ENCODE measurements around the gene HEBP2. TPM values are rescaled to one million over a fixed set of nuclear protein-coding genes. Genes with fewer than 3 reads are reported as not detected.
A peak's percentile ranks its signal among the peaks of the same experiment; 100 is the strongest.

HEBP2 gene
- total and polyA plus RNA-seq, 2 of the 4 experiments (the other 2 are of a cell fraction): 3.9 to 6.1 TPM

GRCh38 chr6:138434925-138435324 is 30.9 kb downstream of the HEBP2 start:
- no TSS peak for BruUV-seq (replicated peaks)
- H3K27ac ChIP-seq (ENCODE audit: insufficient read depth, low read length): no peak overlapping the region

More at GRCh38 chr6:138434925-138435324, 30.9 kb downstream of the HEBP2 start:
- H3K23ac ChIP-seq (ENCODE audit: low read depth, low read length): no peak overlapping the region; the same call in 1 of the 2 replicates
- peaks cover 11% of the 10 kb centered on the region for H3K36me3 ChIP-seq (ENCODE audit: control insufficient read depth, insufficient read depth, low read length)
- no peak overlapping the region for H3K4me3 ChIP-seq (ENCODE audit: insufficient read depth, low read depth, low read length)
- H2BK15ac ChIP-seq (ENCODE audit: low read depth, low read length): no peak overlapping the region
- H3K4ac ChIP-seq (ENCODE audit: low read depth, low read length): no peak overlapping the region
- H3K4me1 ChIP-seq (ENCODE audit: control insufficient read depth, insufficient read depth, low read length): peaks cover 1% of the 10 kb centered on the region; the same call in 1 of the 2 replicates
- H3K4me2 ChIP-seq (ENCODE audit: low read depth, low read length): no peak overlapping the region
- no peaks in the 10 kb centered on the region for H3K9me3 ChIP-seq (ENCODE audit: control insufficient read depth, insufficient read depth, low read length)
- H4K20me1 ChIP-seq (ENCODE audit: insufficient read depth, low read length): no peaks in the 10 kb centered on the region
- no peak overlapping the region for H2AFZ ChIP-seq (replicated peaks; ENCODE audit: low read length, poor library complexity)
- H3K56ac ChIP-seq (ENCODE audit: extremely low read depth, insufficient read depth, low read length): no peak overlapping the region
- no peak overlapping the region for H3K14ac ChIP-seq (replicated peaks; ENCODE audit: low read depth, low read length)
- no peak overlapping the region for H3K9ac ChIP-seq (ENCODE audit: low read depth, low read length)
- in situ Hi-C loops (cut with MboI; ENCODE audit: low sequenced_read_pairs): loop anchor here (5.0 kb wide), 3 partner anchors 77 to 327 kb away; no protein-coding TSS in a partner anchor
- no peak overlapping the region for H2BK5ac ChIP-seq (ENCODE audit: low read depth, low read length, poor library complexity, severe bottlenecking)
- WGBS, 2 experiments (ENCODE audit: extremely low coverage in 2 of 2, insufficient read length in 1 of 2): no CpG with 5 or more reads among the region's 4 CpGs
- no peaks in the 10 kb centered on the region for H3K79me1 ChIP-seq (ENCODE audit: low read depth in 1 of 2, low read length in 2 of 2)
- ChIA-PET POLR2A (ENCODE audit: unreplicated experiment) (no interaction called here), CTCF (interaction anchor here (0.6 kb wide), 1 partner anchor 156 kb away, joined by 3 read pairs; no protein-coding TSS in a partner anchor)
- ATAC-seq (ENCODE audit: low read depth): no peak; the same call in 1 of the 2 replicates
- dilution Hi-C loops (cut with HindIII; ENCODE audit: low sequenced_read_pairs, unreplicated experiment): no loop called here
- H3K18ac ChIP-seq (ENCODE audit: low read depth, low read length): no peak overlapping the region
- no peak overlapping the region for H2BK120ac ChIP-seq (ENCODE audit: low read depth, low read length)
- H4K5ac ChIP-seq (ENCODE audit: low read depth, low read length): no peak overlapping the region
- H2AK9ac ChIP-seq (replicated peaks; ENCODE audit: low read depth, low read length, poor library complexity): no peak overlapping the region
- H2AK5ac ChIP-seq (ENCODE audit: low read depth, low read length): peak overlapping the region; percentile 8; the same call in 1 of the 2 replicates
- no peaks in the 10 kb centered on the region for H3K27me3 ChIP-seq (ENCODE audit: control insufficient read depth, insufficient read depth, low read length)
- no peak for DNase-seq
- peaks cover 6% of the 10 kb centered on the region for H3K9me1 ChIP-seq (ENCODE audit: insufficient read depth, low read length)
- intact Hi-C loops (cut with micrococcal nuclease): no loop called here
- 0 out of 4 replicates have a peak overlapping the region, but pooled peaks of 1 of the 2 experiments have one; percentile 39 for H4K8ac ChIP-seq (ENCODE audit: low read depth in 2 of 2, low read length in 2 of 2)
- no peak overlapping the region for H4K91ac ChIP-seq (ENCODE audit: insufficient read depth, low read depth, low read length)
- H2BK20ac ChIP-seq (ENCODE audit: low read depth, low read length): no peak overlapping the region
- TF ChIP-seq CEBPB (IDR thresholded peaks at IDR 0.05; ENCODE audit: low read depth, low read length) (no peak), CHD1 (IDR thresholded peaks at IDR 0.05; ENCODE audit: low read depth, low read length) (no peak), NFE2L2 (IDR thresholded peaks at IDR 0.05; ENCODE audit: low read depth, low read length) (no peak), BHLHE40 (IDR thresholded peaks at IDR 0.05; ENCODE audit: low read depth, low read length) (no peak), CTCF (conservative IDR thresholded peaks at IDR 0.05; ENCODE audit: low read depth, low read length) (no peak), ELK1 (IDR thresholded peaks at IDR 0.05; ENCODE audit: borderline replicate concordance, low read depth, low read length) (no peak), RCOR1 (IDR thresholded peaks at IDR 0.05; ENCODE audit: insufficient replicate concordance, low read length) (no peak), RFX5 (IDR thresholded peaks at IDR 0.05; ENCODE audit: low read depth, low read length) (no peak), SMC3 (IDR thresholded peaks at IDR 0.05; ENCODE audit: low read depth, low read length) (no peak), POLR2A (IDR thresholded peaks at IDR 0.05; ENCODE audit: low read depth, low read length) (no peak), MAZ (IDR thresholded peaks at IDR 0.05; ENCODE audit: borderline replicate concordance, low read depth, low read length) (no peak), FOS (IDR thresholded peaks at IDR 0.05; ENCODE audit: low read depth, low read length) (no peak), RAD21 (IDR thresholded peaks at IDR 0.05; ENCODE audit: low read length) (no peak), MXI1 (IDR thresholded peaks at IDR 0.05; ENCODE audit: borderline replicate concordance, low read depth, low read length) (no peak), MAFK (IDR thresholded peaks at IDR 0.05; ENCODE audit: low read depth, low read length) (no peak), USF2 (IDR thresholded peaks at IDR 0.05; ENCODE audit: low read depth, low read length) (no peak)
